ENCODE data around the gene SRRM1.

Gene SRRM1

GRCh38 chr1:24635195-24635843, 7.8 kb upstream of the SRRM1 start:
- no peak overlapping the region for H3K4me3 ChIP-seq (ENCODE audit: low read length)
- no peak for TF ChIP-seq ZNF274 (IDR thresholded peaks at IDR 0.05; ENCODE audit: low read depth, low read length)

DNA sequence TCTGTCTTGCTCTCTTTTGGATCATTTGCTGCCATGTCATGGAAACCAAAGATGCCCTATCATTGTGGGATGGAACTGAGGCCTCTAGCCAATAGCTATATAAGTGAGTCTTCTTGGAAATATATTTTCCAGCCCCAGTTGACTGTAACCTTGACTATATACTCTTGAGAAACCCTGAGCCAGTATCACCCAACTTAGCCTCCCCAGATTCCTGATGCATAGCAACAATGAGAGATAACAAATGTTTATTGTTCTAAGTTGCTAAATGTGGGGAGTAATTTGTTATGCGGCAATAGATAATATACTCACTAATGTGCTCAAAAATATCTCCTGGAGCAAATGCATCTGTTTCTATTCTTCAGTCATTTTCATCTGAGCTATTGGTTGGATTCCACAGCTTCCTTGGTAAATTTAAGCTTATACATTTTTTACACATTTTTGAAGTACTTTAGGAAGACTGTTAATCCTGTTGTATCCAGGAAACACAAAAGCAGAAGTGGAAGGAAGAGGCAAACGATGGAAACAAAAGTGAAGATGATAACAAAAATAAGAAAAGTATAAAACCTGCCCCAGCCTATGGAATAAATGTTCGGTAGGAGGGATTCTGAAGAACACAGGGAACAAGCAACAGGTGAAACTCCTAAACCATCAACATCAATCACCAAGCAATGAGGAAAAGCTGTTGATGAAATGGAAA, 6.3 kb upstream of the SRRM1 start:
- H3K4me3 ChIP-seq (ENCODE audit: low read length): no peak overlapping the region
- no peak for TF ChIP-seq ZNF274 (IDR thresholded peaks at IDR 0.05; ENCODE audit: low read depth, low read length)

DNA sequence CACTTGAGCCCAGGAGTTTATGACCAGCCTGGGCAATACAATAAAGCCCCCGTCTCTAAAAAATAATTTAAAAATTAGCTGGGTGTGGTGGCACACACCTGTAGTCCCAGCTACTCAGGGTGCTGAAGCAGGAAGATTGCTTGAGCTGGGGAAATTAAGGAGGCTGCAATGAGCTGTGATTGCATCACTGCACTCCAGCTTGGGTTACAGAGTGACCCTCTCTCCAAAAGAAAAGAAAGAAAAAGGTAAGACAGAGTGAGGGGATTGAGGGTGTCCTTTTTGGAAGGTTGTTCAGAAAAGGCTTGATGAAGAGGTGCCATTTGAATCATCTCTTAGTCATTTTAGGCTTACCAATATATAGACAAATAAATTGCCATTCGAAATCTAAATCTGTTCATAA, 4.0 kb upstream of the SRRM1 start:
- H3K4me3 ChIP-seq (ENCODE audit: low read length): no peak overlapping the region
- no peak for TF ChIP-seq ZNF274 (IDR thresholded peaks at IDR 0.05; ENCODE audit: low read depth, low read length)

DNA sequence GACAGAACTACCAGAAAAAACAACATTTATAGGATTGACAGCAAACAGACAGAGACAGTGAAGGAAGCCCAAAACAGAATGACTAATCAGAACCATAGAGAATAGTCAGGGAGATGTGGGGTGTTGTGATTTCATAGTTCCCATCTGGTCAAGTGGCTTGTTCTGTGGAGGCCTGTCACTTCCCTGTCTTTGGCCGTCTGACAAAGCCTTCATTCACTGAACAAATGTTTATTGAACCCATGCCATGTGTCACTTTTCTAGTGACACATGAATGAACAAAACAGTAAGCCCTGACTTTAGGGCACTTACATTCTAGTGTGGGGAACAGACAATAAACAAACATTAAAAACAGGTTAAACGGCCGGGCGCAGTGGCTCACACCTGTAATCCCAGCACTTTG, 3.2 kb upstream of the SRRM1 start:
- no peak overlapping the region for H3K4me3 ChIP-seq (ENCODE audit: low read length)
- TF ChIP-seq ZNF274 (IDR thresholded peaks at IDR 0.05; ENCODE audit: low read depth, low read length): no peak

DNA sequence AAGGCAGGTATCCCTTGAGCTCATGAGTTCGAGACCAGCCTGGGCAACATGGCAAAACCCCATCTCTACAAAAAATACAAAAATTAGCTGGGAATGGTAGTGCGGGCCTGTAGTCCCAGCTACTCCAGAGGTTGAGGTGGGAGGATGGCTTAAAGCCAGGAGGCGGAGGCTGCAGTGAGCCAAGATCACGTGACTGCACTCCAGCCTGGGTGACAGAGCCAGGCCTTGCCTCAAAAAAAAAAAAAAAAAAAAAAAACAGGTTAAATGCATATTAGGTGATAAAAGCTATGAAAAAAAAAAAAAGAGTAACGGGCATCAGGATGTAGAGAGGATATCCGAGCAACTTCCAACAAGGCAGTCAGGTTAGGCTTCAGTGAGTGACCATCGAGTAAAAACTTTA, 2.8 kb upstream of the SRRM1 start:
- TF ChIP-seq ZNF274 (IDR thresholded peaks at IDR 0.05; ENCODE audit: low read depth, low read length): no peak
- no peak overlapping the region for H3K4me3 ChIP-seq (ENCODE audit: low read length)

GRCh38 chr1:24641646-24642151, 1.4 kb upstream of the SRRM1 start:
- TF ChIP-seq ZNF274 (IDR thresholded peaks at IDR 0.05; ENCODE audit: low read depth, low read length): no peak
- H3K4me3 ChIP-seq (ENCODE audit: low read length): peak overlapping the region; percentile 52; the same call in 1 of the 2 replicates

GRCh38 chr1:24643363-24644099, 429 bp downstream of the SRRM1 start:
- H3K4me3 ChIP-seq (ENCODE audit: low read length): peak overlapping the region; percentile 90
- TF ChIP-seq ZNF274 (IDR thresholded peaks at IDR 0.05; ENCODE audit: low read depth, low read length): no peak

DNA sequence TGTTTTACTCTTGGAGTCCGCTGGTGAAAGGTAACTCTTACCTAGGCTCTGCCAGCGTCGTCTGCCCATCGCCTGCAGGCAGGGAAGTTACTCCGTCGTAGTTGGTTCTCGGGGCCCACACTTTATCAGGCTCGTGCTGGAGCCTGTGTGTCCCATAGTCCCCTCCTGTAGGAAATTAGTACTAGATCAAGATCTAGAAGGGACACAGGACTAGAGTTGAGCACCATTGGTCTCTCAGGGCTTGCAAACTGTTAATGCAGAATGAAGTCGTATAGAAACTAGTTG, 940 bp downstream of the SRRM1 start:
- peak overlapping the region; percentile 90 for H3K4me3 ChIP-seq (ENCODE audit: low read length)
- no peak for TF ChIP-seq ZNF274 (IDR thresholded peaks at IDR 0.05; ENCODE audit: low read depth, low read length)

DNA sequence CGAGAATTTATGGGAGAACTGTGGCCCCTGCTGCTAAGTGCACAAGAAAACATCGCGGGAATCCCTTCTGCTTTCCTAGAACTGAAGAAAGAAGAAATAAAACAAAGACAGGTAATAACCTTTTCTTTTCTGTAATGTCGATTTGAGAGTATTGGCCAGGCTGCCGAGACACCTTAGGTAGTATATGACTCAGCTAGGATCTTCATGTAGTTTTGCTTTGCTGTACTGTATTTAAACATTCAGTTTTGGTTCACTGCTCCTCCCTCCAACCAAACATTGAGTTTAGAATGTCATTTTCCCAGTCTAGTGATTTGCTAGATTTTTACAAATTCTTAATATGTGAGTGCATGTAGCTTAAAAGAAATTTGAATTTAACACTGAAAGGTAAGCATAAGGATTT, 5.8 kb downstream of the SRRM1 start:
- no peak for TF ChIP-seq ZNF274 (IDR thresholded peaks at IDR 0.05; ENCODE audit: low read depth, low read length)
- no peak overlapping the region for H3K4me3 ChIP-seq (ENCODE audit: low read length)

DNA sequence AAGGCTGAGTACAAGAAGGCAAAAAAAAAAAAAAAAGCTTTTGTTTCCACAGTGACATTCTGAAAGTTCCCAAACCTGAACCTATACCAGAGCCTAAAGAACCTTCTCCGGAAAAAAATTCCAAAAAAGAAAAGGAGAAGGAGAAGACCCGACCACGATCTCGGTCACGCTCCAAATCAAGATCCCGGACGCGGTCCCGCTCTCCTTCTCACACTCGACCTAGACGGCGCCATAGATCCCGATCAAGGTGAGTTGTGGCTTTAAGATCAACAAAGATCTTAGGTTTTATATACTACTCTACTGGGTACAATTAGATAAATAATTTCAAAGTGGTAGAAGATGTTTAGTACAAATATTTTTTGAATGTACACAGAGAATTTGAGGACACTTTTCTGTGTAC, 9.3 kb downstream of the SRRM1 start:
- no peak for TF ChIP-seq ZNF274 (IDR thresholded peaks at IDR 0.05; ENCODE audit: low read depth, low read length)
- no peak overlapping the region for H3K4me3 ChIP-seq (ENCODE audit: low read length)

DNA sequence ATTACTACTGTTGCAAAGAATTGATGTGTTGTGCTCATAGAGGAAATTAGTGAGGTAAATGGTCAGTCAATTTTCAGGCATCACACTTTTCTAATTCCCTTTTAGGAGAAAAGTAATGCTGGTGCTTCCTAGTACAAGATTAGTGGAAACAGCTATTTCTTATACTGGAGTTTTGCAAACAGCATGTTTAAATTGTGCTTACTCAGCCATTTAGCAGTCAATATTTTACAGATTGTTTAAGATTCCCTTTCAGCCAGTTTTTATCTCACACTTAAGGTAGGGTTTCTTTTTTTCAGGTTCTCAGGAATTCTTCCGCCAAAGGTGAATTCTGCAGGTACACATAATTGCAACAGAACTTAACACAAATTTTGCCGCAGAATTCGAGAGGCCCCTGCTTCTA, 10.9 kb downstream of the SRRM1 start:
- no peak for TF ChIP-seq ZNF274 (IDR thresholded peaks at IDR 0.05; ENCODE audit: low read depth, low read length)
- H3K4me3 ChIP-seq (ENCODE audit: low read length): no peak overlapping the region

DNA sequence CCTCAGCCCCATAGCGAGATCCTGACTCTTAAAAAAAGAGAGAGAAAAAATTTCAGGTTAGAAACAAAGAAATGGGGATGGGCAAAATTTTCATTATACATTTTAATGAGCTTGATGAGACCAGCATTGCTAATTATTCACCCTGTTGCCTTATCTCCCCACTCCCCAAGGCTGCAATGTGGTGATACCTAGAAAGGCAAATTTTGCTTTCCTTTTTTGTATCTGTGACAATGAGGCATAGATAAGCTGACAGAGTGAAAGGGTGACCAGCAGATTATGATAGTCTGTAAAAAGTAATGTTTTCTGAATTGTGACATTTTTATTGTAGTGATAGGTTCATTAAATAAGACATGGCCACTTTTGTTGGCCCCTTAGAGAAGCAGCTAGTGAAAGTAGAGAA, 12.9 kb downstream of the SRRM1 start:
- H3K4me3 ChIP-seq (ENCODE audit: low read length): no peak overlapping the region
- TF ChIP-seq ZNF274 (IDR thresholded peaks at IDR 0.05; ENCODE audit: low read depth, low read length): no peak

DNA sequence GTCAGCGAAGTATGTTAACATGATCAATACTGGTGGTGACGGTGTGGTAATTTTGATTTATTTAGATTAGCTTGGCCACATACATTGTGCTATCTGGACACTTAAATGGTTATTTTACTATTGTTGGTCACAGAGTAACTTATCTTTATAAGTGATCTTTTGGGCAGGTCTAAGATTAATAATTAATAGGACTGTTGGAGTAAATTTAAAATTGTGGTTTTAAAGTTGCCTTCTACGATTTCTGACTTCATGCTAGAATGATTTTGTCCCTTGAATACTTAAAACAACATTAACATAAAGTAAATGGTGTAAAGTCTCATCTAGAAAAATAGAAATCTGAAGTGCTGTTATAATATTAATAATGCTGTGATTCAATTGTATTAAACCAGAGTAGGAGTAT, 14.7 kb downstream of the SRRM1 start:
- TF ChIP-seq ZNF274 (IDR thresholded peaks at IDR 0.05; ENCODE audit: low read depth, low read length): no peak

DNA sequence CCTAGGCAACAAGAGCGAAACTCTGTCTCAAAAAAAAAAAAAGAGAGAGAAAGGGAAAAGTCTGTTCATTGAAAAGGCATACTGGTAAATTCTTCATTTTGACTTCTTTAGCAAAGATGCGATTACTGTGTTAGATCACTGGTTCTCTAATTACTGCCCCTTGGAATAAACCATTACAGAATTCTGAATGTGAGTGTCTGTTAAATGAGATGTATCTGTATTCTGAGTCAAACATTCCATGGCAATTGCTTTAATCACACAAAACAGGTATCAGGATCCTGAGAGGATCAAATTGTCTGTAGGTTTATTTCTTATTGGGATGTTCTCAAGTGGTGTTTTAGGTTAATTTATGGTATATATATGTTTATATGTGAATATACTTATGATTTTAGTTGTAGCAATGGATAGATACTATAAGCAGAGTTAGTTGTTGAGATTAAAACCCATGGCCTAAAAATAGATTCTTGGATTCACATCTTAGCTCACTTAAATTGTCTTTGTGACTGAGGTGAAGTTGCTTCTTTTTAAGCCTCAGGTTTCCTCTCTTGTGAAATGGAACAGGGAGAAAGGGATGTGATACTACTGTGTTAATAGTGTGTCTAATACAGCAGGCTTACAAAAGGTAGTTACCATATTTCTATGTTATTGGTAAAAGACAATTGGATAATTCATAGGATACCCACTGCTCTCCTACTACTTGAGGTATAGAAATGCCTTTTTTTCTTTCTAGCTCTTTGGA, 16.2 kb downstream of the SRRM1 start:
- no peak for TF ChIP-seq ZNF274 (IDR thresholded peaks at IDR 0.05; ENCODE audit: low read depth, low read length)
- H3K4me3 ChIP-seq (ENCODE audit: low read length): no peak overlapping the region

More for the DNA sequence above, 14.7 kb downstream of the SRRM1 start:
- no peak overlapping the region; the same call in 1 of the 2 replicates for H3K4me3 ChIP-seq (ENCODE audit: low read length)
